Neural crest cell (in vitro differentiated cells): ENCODE data around the gene PAK6. TPM values are rescaled to one million over a fixed set of nuclear protein-coding genes. Genes with fewer than 3 reads are reported as not detected.
A peak's percentile ranks its signal among the peaks of the same experiment; 100 is the strongest.

Experiments used
- DNase-seq: peaks from one replicate; pipeline ENCODE4 v3.0.0; 2021; ENCODE audit warnings: low read depth, mixed read lengths, low spot score
- H3K27ac Mint-ChIP-seq: one replicate; pipeline ENCODE4 v1.8.0; 2021; ENCODE audit warnings: mild to moderate bottlenecking, mixed read lengths; ENCODE audit not compliant: unreplicated experiment
- H3K27me3 Mint-ChIP-seq: 2 replicates; pipeline ENCODE4 v1.8.0; 2021; ENCODE audit warnings: low read depth, mild to moderate bottlenecking, mixed read lengths
- H3K36me3 Mint-ChIP-seq: 2 replicates; pipeline ENCODE4 v1.8.0; 2021; ENCODE audit warnings: low read depth, mild to moderate bottlenecking, mixed read lengths
- H3K4me1 Mint-ChIP-seq: 2 replicates; pipeline ENCODE4 v1.8.0; 2021; ENCODE audit warnings: mixed read lengths
- H3K4me3 Mint-ChIP-seq: one replicate; pipeline ENCODE4 v1.8.0; 2021; ENCODE audit warnings: mild to moderate bottlenecking, mixed read lengths
- H3K9me3 Mint-ChIP-seq: 2 replicates; pipeline ENCODE4 v1.8.0; 2021; ENCODE audit warnings: mixed read lengths
- total RNA-seq: library from RNA; stranded (reverse); gene quantifications from 2 replicates; pipeline ENCODE4 v1.2.1, GENCODE V29; 2021
- TF ChIP-seq, protein P1 (sequence below): fragments of 200-600 bp; sonication (generic); conservative IDR thresholded peaks from 2 replicates; pipeline ENCODE4 v1.5.0; 2021; ENCODE audit warnings: antibody characterized with exemption, mild to moderate bottlenecking

PAK6 gene
- total RNA-seq, 1 donor from 2014 or later, result 0.28 TPM

DNA sequence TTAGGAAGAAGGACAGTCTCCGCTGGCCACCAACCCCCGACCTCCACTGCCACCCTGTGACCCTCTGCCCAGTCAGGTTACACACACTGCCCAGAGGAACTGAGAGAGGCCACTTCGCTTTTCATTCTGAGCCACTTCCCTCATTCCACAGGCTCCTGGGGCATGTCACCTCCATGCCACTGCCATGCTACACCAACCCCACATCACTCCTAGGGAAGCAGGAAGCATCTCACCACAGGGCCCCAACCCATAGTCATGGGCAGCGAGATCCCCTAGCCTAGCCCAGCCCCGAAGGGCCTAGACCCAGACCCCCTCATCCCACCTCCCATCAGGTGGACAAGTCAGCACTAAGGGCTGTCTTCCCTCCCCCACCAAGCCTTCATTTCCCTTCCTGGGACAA is 67.5 kb downstream of the PAK6 start:
- peaks cover 9% of the 10 kb centered on the region for H3K4me1 Mint-ChIP-seq
- no peak overlapping the region for H3K4me3 Mint-ChIP-seq
- no peak overlapping the region for H3K27ac Mint-ChIP-seq
- H3K36me3 Mint-ChIP-seq, result no peaks in the 10 kb centered on the region
- no peak for DNase-seq
- TF ChIP-seq, protein P1, sequence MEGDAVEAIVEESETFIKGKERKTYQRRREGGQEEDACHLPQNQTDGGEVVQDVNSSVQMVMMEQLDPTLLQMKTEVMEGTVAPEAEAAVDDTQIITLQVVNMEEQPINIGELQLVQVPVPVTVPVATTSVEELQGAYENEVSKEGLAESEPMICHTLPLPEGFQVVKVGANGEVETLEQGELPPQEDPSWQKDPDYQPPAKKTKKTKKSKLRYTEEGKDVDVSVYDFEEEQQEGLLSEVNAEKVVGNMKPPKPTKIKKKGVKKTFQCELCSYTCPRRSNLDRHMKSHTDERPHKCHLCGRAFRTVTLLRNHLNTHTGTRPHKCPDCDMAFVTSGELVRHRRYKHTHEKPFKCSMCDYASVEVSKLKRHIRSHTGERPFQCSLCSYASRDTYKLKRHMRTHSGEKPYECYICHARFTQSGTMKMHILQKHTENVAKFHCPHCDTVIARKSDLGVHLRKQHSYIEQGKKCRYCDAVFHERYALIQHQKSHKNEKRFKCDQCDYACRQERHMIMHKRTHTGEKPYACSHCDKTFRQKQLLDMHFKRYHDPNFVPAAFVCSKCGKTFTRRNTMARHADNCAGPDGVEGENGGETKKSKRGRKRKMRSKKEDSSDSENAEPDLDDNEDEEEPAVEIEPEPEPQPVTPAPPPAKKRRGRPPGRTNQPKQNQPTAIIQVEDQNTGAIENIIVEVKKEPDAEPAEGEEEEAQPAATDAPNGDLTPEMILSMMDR, result no peak
- H3K9me3 Mint-ChIP-seq, result no peaks in the 10 kb centered on the region
- H3K27me3 Mint-ChIP-seq, result peaks cover 14% of the 10 kb centered on the region

DNA sequence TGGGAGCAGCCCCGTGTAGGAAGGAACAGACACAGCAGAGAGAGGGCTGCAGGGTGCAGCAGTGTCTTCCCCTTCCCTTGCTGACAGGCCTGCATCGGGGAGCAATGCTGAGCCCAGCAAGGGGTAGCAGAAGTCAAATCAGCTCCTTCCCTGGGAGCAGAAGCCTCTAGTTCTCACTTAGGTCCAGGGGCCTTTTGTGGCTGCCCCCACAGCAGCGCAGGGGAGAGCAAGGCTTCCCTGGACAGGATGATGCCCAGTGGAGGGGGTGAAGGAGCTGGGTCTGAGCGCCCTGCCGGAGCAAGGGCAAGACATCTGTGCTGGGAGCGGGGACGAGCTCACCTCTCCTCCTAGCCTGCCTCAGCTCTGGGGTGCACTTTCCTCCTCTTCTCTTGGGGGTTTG is 68.0 kb downstream of the PAK6 start:
- Mint-ChIP-seq H3K4me1 (peaks cover 9% of the 10 kb centered on the region), H3K9me3 (no peaks in the 10 kb centered on the region), H3K27ac (no peak overlapping the region), H3K4me3 (no peak overlapping the region), H3K27me3 (peaks cover 20% of the 10 kb centered on the region), H3K36me3 (no peaks in the 10 kb centered on the region)
- TF ChIP-seq, protein P1, result no peak
- no peak for DNase-seq

DNA sequence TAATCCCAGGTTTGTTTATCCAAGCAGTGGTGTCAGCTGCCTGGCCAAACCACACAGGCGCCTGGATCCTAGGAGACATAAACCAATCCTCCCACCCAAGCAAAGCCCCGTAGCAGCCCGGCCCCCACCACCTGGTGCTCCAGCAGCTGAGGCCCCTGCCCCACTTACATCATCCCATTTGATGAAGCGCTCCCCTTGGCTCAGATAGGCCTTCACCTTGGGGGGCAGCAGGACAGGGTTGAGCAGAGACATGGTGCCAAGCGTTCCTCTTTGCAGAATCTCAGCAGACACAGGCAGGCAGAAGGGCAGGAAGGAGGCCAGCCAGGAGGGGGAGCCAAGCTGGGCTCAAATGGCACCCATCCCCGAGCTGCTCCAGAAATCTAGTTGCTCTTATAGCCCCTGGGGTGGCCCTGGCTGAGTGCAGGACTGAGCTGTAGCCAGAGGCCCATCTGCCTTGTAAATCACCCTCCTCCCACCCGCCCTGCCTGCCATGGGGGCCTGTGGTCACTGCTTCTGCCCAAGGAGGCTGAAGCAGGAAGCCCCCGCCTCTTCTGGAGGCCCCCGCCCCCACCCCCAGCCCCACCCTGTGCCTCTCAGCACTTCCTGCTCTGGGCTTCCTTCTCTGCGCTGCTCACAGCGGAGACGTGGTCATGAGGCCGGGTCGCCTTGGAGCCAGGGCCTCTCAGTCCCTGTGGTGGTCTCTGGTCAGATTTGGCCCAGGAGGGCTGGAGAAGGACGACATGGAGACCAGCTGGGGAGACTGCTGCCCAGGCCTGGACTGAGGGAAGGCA is 68.8 kb downstream of the PAK6 start, which contains the start of gene PLCB2:
Gene PLCB2, minus strand, starts transcription at position 515 of the 791 bp plus-strand sequence. Its CDS starts 263 bp downstream, at position 252.
- peak within 1 kb of the TSS; percentile 27 for H3K27ac Mint-ChIP-seq
- H3K4me1 Mint-ChIP-seq, result peaks cover 9% of the 10 kb centered on the region
- DNase-seq, result no peak
- H3K4me3 Mint-ChIP-seq, result no peak within 1 kb of the TSS
- TF ChIP-seq, protein P1, result peak; percentile 24
- peaks cover 27% of the 10 kb centered on the region for H3K27me3 Mint-ChIP-seq
- H3K36me3 Mint-ChIP-seq, result no peaks in the 10 kb centered on the region
- H3K9me3 Mint-ChIP-seq, result no peaks in the 10 kb centered on the region

DNA sequence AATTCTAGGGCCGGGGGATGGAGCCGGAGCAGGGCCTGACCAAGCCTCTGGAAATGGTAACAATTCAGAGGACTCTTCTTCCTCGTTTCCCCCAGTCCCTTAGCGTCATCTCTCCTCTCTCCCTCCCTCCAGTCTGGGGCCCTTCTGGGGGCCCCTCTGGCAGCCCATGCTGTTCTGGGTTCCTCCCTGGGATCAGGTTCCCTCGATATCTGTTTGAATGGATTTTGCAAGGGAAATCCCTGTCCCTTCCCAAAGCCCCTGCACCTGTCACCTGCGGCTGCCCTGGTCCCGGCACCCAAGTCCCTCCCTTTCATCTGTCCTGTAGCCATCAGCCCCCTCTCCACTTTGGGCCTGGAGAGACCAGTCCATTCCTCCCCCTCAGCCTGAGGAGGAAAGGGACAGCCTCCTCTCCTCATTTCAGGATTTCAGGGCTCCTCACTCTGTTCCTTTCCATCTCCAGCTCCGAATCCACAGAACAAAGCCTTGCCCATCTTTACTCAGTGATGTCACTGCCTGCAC is 70.5 kb downstream of the PAK6 start:
- peak overlapping the region; percentile 70 for H3K27ac Mint-ChIP-seq
- peaks cover 9% of the 10 kb centered on the region for H3K4me1 Mint-ChIP-seq
- H3K27me3 Mint-ChIP-seq, result peaks cover 44% of the 10 kb centered on the region
- no peak for DNase-seq
- H3K36me3 Mint-ChIP-seq, result no peaks in the 10 kb centered on the region
- H3K4me3 Mint-ChIP-seq, result no peak overlapping the region
- TF ChIP-seq, protein P1, result no peak
- H3K9me3 Mint-ChIP-seq, result no peaks in the 10 kb centered on the region

DNA sequence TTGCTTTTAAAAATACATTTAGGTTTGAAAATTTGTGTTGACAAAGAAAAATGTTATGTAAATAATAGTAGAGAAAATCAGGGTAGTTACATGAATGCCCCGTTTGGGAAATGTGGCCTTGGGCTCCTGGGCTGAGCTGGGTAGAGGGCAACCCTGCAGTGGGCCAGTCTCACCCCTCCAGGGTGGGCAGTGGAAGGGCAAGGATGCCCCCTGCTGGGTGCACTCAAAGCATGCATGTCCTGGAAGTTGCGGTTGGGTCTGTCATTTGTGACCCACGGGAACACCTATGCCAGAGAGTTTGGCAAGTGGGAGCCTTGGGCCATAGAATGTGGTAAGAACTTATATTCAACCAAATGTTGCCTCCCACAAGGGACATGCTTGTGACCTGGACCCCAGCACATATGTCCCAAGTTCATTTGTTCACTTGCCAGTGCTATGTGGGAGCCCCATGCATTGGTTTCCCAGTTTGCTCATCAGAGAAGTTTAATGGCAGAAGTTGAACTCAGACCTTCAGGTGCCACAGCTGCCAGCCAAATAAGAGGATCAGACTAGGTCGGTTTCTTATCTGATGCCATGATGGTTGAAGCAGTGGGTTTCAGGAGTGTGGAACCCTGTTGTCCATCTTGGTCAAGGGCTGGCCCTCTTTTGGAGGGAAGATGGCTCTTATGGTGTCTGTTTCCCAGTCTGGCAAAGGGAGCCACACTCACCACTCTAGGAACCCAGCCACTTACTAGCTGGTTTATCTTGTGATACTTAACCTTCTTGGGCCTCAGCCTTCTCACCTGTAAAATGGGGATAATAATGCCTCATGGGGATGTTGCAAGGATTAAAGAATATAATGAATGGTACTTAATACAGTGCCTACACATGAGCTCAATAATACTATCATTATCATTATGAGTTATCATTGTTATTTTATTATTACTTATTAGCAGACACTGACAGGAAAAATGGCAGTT is 71.4 kb downstream of the PAK6 start:
- Mint-ChIP-seq H3K4me1 (peaks cover 9% of the 10 kb centered on the region), H3K27me3 (peaks cover 52% of the 10 kb centered on the region), H3K9me3 (no peaks in the 10 kb centered on the region), H3K27ac (no peak overlapping the region), H3K4me3 (no peak overlapping the region), H3K36me3 (no peaks in the 10 kb centered on the region)
- peak; percentile 75 for DNase-seq
- TF ChIP-seq, protein P1, result peak; percentile 87
